ENCODE results near the gene BIRC3. TPM values are rescaled to one million over a fixed set of nuclear protein-coding genes. Genes with fewer than 3 reads are reported as not detected.

Gene BIRC3
- total RNA-seq, 1 donor from 2014 or later = 2.8 TPM

DNA sequence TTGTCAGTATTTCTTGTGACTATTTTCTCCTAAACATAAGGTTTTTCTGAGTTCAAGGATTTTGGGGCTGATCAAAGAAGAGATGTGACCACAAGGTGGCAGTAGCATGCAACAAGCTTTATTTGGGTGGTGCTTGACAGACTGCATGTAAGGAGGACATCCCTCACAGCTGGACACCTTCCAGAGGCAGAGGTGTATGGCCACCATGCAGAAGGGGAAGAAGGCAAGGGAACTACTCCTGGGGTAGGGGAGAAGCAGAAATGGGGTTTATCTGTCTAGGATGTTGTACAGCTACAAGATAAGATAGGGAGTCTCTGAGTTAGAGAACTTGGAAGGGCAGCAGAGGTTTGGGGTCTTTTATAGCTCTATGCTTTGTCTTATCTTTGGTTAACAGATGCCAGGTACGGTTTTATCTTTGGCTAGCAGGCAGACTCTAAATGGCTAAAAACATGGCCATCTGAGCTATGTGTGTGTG, 24.6 kb downstream of the BIRC3 start:
- H3K36me3 ChIP-seq = peaks cover 0 to 9% of the 10 kb centered on the region in 2 donors
- H3K27me3 ChIP-seq = no peaks in the 10 kb centered on the region
- DNase-seq (ENCODE audit: low spot score in 2 of 2) = peak in 1 of 2 donors; percentile 85
- no peaks in the 10 kb centered on the region for H3K9me3 ChIP-seq
- peaks cover 0 to 2% of the 10 kb centered on the region in 2 donors for H3K4me1 ChIP-seq
- H3K27ac ChIP-seq = no peak overlapping the region
- H3K4me3 ChIP-seq = no peak overlapping the region
- TF ChIP-seq, protein P1, sequence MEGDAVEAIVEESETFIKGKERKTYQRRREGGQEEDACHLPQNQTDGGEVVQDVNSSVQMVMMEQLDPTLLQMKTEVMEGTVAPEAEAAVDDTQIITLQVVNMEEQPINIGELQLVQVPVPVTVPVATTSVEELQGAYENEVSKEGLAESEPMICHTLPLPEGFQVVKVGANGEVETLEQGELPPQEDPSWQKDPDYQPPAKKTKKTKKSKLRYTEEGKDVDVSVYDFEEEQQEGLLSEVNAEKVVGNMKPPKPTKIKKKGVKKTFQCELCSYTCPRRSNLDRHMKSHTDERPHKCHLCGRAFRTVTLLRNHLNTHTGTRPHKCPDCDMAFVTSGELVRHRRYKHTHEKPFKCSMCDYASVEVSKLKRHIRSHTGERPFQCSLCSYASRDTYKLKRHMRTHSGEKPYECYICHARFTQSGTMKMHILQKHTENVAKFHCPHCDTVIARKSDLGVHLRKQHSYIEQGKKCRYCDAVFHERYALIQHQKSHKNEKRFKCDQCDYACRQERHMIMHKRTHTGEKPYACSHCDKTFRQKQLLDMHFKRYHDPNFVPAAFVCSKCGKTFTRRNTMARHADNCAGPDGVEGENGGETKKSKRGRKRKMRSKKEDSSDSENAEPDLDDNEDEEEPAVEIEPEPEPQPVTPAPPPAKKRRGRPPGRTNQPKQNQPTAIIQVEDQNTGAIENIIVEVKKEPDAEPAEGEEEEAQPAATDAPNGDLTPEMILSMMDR (IDR thresholded peaks at IDR 0.05) = peak; percentile 49 to 85 (median 72)
- intact Hi-C loops (cut with DNase I) = loop anchor here (10.0 kb wide), 2 partner anchors 323 to 427 kb away; partner anchors contain the start of genes ANGPTL5 and CEP126

DNA sequence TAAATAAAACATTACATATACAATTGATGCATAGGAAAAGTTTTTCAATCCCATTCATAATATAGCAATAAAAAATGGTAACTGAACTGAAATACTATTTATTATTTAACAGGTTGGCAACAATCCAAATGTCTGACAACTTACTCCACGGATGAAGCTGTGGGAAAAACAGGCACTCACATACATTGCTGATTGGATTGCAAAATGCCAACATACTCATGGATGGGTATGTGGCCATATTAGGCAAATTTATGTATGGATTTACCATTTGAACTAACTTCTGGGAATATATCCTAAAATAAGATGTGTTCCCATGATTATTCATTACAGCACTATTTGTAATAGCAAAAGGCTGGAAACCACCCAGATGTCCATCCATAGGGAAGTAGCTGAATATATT, 26.5 kb downstream of the BIRC3 start:
- intact Hi-C loops (cut with DNase I) = loop anchor here (1.0 to 10.0 kb wide), 3 partner anchors 297 to 429 kb away; partner anchors contain the start of genes ANGPTL5, CEP126 and CFAP300
- Histone ChIP-seq H3K4me3 (no peak overlapping the region), H3K4me1 (peaks cover 0 to 2% of the 10 kb centered on the region in 2 donors), H3K9me3 (no peaks in the 10 kb centered on the region), H3K27ac (no peak overlapping the region), H3K36me3 (no peaks in the 10 kb centered on the region), H3K27me3 (no peaks in the 10 kb centered on the region)
- TF ChIP-seq, protein P1 (IDR thresholded peaks at IDR 0.05) = no peak
- DNase-seq (ENCODE audit: low spot score in 2 of 2) = no peak

GRCh38 chr11:102345904-102346303, 28.6 kb downstream of the BIRC3 start:
- intact Hi-C loops (cut with DNase I) = loop anchor here (2.0 to 10.0 kb wide), 8 partner anchors 29 to 431 kb away; partner anchors contain the start of genes ANGPTL5, BIRC3, CEP126 and TMEM123
- no peaks in the 10 kb centered on the region for H3K9me3 ChIP-seq
- DNase-seq (ENCODE audit: low spot score in 2 of 2) = peak in 1 of 2 donors; percentile 70
- peaks cover 2 to 3% of the 10 kb centered on the region in 2 donors for H3K4me1 ChIP-seq
- peak overlapping the region; percentile 98 for H3K27ac ChIP-seq
- TF ChIP-seq, protein P1 (IDR thresholded peaks at IDR 0.05) = no peak
- H3K36me3 ChIP-seq = peaks cover 1 to 5% of the 10 kb centered on the region in 2 donors
- peak overlapping the region; percentile 78 to 81 for H3K4me3 ChIP-seq
- no peaks in the 10 kb centered on the region for H3K27me3 ChIP-seq

DNA sequence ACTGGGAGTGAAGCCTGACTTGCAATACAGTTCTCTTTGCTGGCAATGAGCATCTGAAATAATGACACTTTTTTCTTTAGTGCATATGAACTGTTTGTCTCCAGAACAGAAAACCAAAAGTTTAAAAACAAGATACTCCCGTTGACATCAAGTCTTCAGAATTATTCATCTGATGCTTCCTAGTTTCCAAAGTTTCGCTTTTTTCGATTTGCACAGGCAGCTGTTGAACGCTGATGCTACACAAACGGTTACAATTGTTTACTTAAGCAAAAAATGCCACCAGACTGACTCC, 29.1 kb downstream of the BIRC3 start:
- Histone ChIP-seq H3K4me3 (peak overlapping the region; percentile 78 to 81), H3K9me3 (no peaks in the 10 kb centered on the region), H3K4me1 (peaks cover 2 to 3% of the 10 kb centered on the region in 2 donors), H3K36me3 (peaks cover 5% of the 10 kb centered on the region in 2 donors), H3K27ac (peak overlapping the region; percentile 98), H3K27me3 (no peaks in the 10 kb centered on the region)
- no peak for DNase-seq (ENCODE audit: low spot score in 2 of 2)
- TF ChIP-seq, protein P1 (IDR thresholded peaks at IDR 0.05) = no peak
- intact Hi-C loops (cut with DNase I) = loop anchor here (2.0 to 10.0 kb wide), 8 partner anchors 30 to 432 kb away; partner anchors contain the start of genes ANGPTL5, BIRC3, CEP126 and TMEM123

DNA sequence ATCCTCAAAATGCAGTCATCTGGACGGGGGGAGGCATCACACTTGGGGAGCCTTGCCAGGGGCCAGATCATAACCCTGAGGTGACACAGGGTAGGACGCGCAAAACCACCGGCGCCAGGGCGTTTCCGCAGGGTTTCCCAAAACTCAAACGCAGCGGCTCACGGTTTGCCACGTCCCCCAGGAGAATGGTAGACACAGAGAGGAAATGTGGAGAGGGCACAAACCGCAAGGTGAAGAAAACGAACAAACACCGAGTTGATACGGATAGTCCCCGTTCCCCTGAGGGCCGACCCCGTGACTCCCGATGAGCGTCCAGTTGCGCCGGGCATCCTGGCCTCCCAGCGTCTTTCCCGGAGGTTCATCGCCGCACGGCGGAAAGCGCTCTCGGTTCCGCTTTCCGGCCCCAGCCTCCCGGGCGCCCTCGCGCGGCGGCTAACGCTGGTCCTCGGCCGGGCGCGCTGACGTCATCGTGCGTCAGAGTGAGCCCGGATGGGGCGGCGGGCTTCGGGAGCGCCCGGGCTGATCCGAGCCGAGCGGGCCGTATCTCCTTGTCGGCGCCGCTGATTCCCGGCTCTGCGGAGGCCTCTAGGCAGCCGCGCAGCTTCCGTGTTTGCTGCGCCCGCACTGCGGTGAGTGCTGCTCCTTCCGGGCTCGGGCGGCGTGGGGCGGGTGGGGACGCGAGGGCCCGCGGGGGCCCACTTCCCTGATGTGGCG, 29.6 kb downstream of the BIRC3 start, which contains the start of gene BIRC2:
TSS of gene BIRC2 (plus strand) at position 467 of the 714 bp plus-strand sequence. CDS start 2,641 bp downstream, outside the sequence.
- H3K4me1 ChIP-seq = peaks cover 2 to 3% of the 10 kb centered on the region in 2 donors
- intact Hi-C loops (cut with DNase I) = loop anchor here (2.0 to 10.0 kb wide), 8 partner anchors 30 to 432 kb away; partner anchors contain the start of genes ANGPTL5, BIRC3, CEP126 and TMEM123
- peaks cover 5% of the 10 kb centered on the region in 2 donors for H3K36me3 ChIP-seq
- H3K27me3 ChIP-seq = no peaks in the 10 kb centered on the region
- TF ChIP-seq, protein P1 (IDR thresholded peaks at IDR 0.05) = peak; percentile 86 to 87 (median 86)
- H3K9me3 ChIP-seq = no peaks in the 10 kb centered on the region
- peak within 1 kb of the TSS; percentile 78 to 81 for H3K4me3 ChIP-seq
- DNase-seq (ENCODE audit: low spot score in 2 of 2) = peak; percentile 66 to 97
- H3K27ac ChIP-seq = peak within 1 kb of the TSS; percentile 98

All from ascending aorta (tissue), 2 donors.